Osteoblast (primary cell): Measurements from ENCODE around the gene KCTD11. TPM values are rescaled to one million over a fixed set of nuclear protein-coding genes. Genes with fewer than 3 reads are reported as not detected.

ENCODE experiments used
- DNase-seq: peaks from one replicate; pipeline ENCODE4 v3.0.0; 2011; ENCODE audit warnings: low spot score, mixed read lengths; ENCODE audit not compliant: insufficient read length; ENCODE audit errors: missing footprints
- H2AFZ ChIP-seq: 2 replicates; pipeline ENCODE4 v1.6.0; 2011; ENCODE audit warnings: mild to moderate bottlenecking, low read length
- H3K27ac ChIP-seq: 2 replicates; pipeline ENCODE4 v1.5.1; 2011; ENCODE audit warnings: mild to moderate bottlenecking, low read depth, low read length, moderate library complexity
- H3K27me3 ChIP-seq: 2 replicates; pipeline ENCODE4 v1.6.0; 2012; ENCODE audit warnings: mild to moderate bottlenecking, control low read depth, inconsistent platforms, low read length, moderate library complexity; ENCODE audit not compliant: insufficient read depth
- H3K36me3 ChIP-seq: 2 replicates; pipeline ENCODE4 v1.5.1; 2011; ENCODE audit warnings: mild to moderate bottlenecking, low read length, control low read depth, moderate library complexity; ENCODE audit not compliant: insufficient read depth
- H3K4me1 ChIP-seq: 2 replicates; pipeline ENCODE4 v1.5.1; 2011; ENCODE audit warnings: mild to moderate bottlenecking, low read length, control low read depth, moderate library complexity; ENCODE audit not compliant: insufficient read depth
- H3K4me2 ChIP-seq: 2 replicates; pipeline ENCODE4 v1.6.0; 2011; ENCODE audit warnings: mild to moderate bottlenecking, low read length; ENCODE audit not compliant: insufficient read depth
- H3K4me3 ChIP-seq: fragments of 200-600 bp; sonication (generic); 3 replicates; pipeline ENCODE4 v1.5.1; 2012; ENCODE audit warnings: mild to moderate bottlenecking, low read length, inconsistent platforms; ENCODE audit not compliant: insufficient read depth
- H3K79me2 ChIP-seq: 2 replicates; pipeline ENCODE4 v1.6.0; 2012; ENCODE audit warnings: mild to moderate bottlenecking, low read length, control low read depth, inconsistent platforms; ENCODE audit not compliant: insufficient read depth
- H3K9me3 ChIP-seq: 2 replicates; pipeline ENCODE4 v1.5.1; 2011; ENCODE audit warnings: low read depth, low read length, control low read depth
- H4K20me1 ChIP-seq: 2 replicates; pipeline ENCODE4 v1.6.0; 2012; ENCODE audit warnings: mild to moderate bottlenecking, low read length, control low read depth; ENCODE audit not compliant: insufficient read depth
- total RNA-seq: library from RNA; depleted of rRNA; stranded (reverse); fragments of >200 nt; gene quantifications from 2 replicates; pipeline ENCODE4 v1.2.3, GENCODE V29; 2012
- TF ChIP-seq, protein P1 (sequence below): IDR thresholded peaks from 2 replicates; pipeline ENCODE4 v1.5.1; 2011; ENCODE audit warnings: mild to moderate bottlenecking, low read depth, low read length, moderate library complexity; ENCODE audit errors: extremely low read depth

Gene KCTD11
- total RNA-seq, 1 donor, result 11.9 TPM

DNA sequence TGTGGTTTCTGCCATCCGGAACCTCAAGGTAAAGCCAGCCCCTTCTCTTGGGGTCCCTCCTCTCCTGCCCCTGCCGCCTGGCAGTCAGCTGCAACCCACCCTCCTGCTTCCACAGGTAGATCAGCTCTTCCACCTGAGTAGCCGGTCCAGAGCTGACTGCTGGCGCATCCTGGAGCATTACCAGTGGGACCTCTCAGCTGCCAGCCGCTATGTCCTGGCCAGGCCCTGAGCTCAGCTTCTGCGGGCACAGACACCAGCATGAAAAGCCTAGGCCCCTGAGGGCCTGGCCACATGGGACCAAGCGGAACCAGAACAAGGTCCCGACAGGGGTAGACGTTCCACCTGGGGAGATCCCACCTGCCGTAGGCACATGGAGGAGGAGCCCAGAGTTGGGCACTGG, 36.9 kb downstream of the KCTD11 start:
- peak; percentile 41 for DNase-seq
- peaks cover 37% of the 10 kb centered on the region for H3K36me3 ChIP-seq
- H3K4me3 ChIP-seq, result no peak overlapping the region
- H3K79me2 ChIP-seq, result peaks cover 5% of the 10 kb centered on the region
- peaks cover 2% of the 10 kb centered on the region for H4K20me1 ChIP-seq
- no peak overlapping the region for H3K27ac ChIP-seq
- peaks cover 3% of the 10 kb centered on the region for H3K27me3 ChIP-seq
- H2AFZ ChIP-seq, result no peak overlapping the region
- no peak overlapping the region for H3K4me2 ChIP-seq
- TF ChIP-seq, protein P1, sequence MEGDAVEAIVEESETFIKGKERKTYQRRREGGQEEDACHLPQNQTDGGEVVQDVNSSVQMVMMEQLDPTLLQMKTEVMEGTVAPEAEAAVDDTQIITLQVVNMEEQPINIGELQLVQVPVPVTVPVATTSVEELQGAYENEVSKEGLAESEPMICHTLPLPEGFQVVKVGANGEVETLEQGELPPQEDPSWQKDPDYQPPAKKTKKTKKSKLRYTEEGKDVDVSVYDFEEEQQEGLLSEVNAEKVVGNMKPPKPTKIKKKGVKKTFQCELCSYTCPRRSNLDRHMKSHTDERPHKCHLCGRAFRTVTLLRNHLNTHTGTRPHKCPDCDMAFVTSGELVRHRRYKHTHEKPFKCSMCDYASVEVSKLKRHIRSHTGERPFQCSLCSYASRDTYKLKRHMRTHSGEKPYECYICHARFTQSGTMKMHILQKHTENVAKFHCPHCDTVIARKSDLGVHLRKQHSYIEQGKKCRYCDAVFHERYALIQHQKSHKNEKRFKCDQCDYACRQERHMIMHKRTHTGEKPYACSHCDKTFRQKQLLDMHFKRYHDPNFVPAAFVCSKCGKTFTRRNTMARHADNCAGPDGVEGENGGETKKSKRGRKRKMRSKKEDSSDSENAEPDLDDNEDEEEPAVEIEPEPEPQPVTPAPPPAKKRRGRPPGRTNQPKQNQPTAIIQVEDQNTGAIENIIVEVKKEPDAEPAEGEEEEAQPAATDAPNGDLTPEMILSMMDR, result no peak
- peaks cover 9% of the 10 kb centered on the region for H3K4me1 ChIP-seq
- H3K9me3 ChIP-seq, result no peaks in the 10 kb centered on the region

DNA sequence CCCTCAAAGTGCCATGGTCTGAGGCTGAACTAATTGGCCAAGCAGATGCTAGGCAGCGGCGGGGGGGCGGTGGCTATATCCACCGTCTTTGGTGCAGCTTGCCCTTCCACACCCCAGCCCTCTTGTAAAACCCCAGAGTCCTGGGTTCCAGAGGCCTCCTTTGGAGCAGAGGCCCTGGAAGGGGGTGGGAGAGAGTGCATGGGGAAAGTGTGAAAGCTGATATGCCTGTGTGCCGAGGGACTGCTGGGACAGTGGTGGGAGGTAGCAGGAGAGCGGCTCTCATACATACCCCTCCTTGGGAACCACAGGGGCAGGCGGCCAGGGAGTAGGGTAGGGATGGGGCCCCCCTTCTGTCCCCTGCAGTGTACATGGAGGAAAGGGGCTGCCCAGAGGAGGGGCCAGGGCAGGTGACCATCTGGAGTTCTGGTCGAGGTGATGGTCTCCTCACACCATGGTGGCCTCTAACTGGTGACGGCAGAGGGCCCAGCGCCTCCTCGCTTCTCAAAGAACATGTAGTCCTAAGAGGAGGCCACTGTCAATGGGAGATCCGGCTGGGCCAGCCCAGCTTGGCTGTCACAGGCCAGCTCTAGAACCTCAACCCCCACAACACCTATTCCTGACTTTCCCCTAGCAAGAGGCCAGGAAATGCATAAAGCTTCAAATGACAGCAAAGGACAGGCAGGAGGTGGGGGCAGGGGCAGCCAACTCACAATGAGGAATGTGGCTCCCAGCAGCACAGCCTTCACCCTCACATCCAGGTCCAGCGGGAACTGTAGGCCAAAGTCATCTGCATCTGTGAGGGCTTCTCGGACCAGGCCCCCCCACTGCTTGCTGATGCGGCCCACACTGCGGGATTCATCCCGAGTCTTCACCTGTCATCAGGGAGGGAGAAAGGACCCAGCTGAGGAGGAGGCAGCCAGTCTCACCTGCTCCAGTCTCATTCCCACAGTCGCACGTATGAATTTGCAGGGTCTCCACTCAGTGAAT, 38.3 kb downstream of the KCTD11 start:
- peak; percentile 55 for DNase-seq
- Histone ChIP-seq H3K9me3 (no peaks in the 10 kb centered on the region), H3K27ac (no peak overlapping the region), H3K4me2 (no peak overlapping the region), H3K4me1 (peaks cover 11% of the 10 kb centered on the region), H4K20me1 (peaks cover 2% of the 10 kb centered on the region), H3K79me2 (peaks cover 7% of the 10 kb centered on the region), H2AFZ (no peak overlapping the region), H3K27me3 (no peaks in the 10 kb centered on the region), H3K36me3 (peaks cover 37% of the 10 kb centered on the region), H3K4me3 (no peak overlapping the region)
- TF ChIP-seq, protein P1, result no peak

GRCh38 chr17:7391307-7391706, 39.3 kb downstream of the KCTD11 start:
- Histone ChIP-seq H3K79me2 (peaks cover 7% of the 10 kb centered on the region), H2AFZ (no peak overlapping the region), H3K36me3 (peaks cover 37% of the 10 kb centered on the region), H3K4me3 (no peak overlapping the region), H3K4me2 (no peak overlapping the region), H3K9me3 (no peaks in the 10 kb centered on the region), H3K27ac (no peak overlapping the region), H3K27me3 (no peaks in the 10 kb centered on the region), H4K20me1 (peaks cover 2% of the 10 kb centered on the region), H3K4me1 (peaks cover 11% of the 10 kb centered on the region)
- DNase-seq, result peak; percentile 32
- TF ChIP-seq, protein P1, result no peak
